ENCODE results near the gene SLC39A5. TPM values are rescaled to one million over a fixed set of nuclear protein-coding genes. Genes with fewer than 3 reads are reported as not detected.

SLC39A5 gene
- total and polyA plus RNA-seq, 2 of the 8 experiments (the other 6 are each of a cell fraction or from before 2014, with no cell fraction given) = 0.27 TPM; not detected in 1

DNA sequence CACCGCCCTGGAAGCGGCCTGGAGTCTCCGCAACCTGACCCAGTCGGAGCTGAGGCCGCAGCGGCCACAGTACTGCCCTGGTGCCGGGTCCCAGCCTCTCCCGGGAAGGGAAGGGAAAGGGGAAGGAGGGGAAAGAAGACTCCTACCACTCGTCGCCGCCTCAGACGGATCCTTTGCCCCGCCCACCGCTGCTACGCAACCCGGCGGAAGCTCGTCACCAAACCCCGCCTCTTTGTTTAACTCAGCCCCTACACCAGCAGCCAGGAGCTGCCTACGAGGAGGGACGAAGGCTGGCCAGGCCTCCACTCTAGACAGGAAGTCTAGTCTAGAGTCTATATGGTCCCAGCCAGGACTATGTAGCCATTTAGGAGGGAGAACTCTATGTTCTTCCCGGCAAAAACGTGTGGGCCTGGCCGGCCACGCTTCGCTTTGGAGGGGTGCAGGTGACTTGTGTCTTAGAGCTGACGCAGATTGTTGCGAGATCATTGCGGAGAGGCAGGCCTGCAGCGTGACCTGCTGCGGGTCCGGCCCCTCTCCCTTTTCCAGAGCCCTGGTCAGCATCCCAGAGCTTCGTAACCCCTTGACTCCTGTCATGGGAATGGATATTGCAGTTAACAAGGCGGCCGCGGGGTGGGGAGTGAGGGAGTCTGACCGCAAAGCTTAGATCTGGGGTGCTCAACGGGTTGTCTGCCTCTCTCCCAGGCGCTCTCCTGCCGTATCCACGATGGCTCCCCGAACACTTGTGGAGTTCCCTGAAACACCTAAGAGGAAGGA is 7.9 kb upstream of the SLC39A5 start, which contains the start of gene RNF41 (continued):
- TF ChIP-seq CBX5 (IDR thresholded peaks at IDR 0.05; ENCODE audit: low read depth, low read length) = no peak
- TF ChIP-seq TBP (IDR thresholded peaks at IDR 0.05; ENCODE audit: low read depth, low read length) = peak; percentile 83
- TF ChIP-seq HDAC6 (IDR thresholded peaks at IDR 0.05; ENCODE audit: low read depth, low read length) = no peak
- TF ChIP-seq, protein P1, sequence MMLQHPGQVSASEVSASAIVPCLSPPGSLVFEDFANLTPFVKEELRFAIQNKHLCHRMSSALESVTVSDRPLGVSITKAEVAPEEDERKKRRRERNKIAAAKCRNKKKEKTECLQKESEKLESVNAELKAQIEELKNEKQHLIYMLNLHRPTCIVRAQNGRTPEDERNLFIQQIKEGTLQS (IDR thresholded peaks at IDR 0.05; ENCODE audit: insufficient read depth, low read depth, low read length) = no peak
- TF ChIP-seq KDM5A (IDR thresholded peaks at IDR 0.05; ENCODE audit: low read length) = no peak
- TF ChIP-seq CEBPB (IDR thresholded peaks at IDR 0.05; ENCODE audit: low read depth, low read length) = no peak
- TF ChIP-seq, protein P2, sequence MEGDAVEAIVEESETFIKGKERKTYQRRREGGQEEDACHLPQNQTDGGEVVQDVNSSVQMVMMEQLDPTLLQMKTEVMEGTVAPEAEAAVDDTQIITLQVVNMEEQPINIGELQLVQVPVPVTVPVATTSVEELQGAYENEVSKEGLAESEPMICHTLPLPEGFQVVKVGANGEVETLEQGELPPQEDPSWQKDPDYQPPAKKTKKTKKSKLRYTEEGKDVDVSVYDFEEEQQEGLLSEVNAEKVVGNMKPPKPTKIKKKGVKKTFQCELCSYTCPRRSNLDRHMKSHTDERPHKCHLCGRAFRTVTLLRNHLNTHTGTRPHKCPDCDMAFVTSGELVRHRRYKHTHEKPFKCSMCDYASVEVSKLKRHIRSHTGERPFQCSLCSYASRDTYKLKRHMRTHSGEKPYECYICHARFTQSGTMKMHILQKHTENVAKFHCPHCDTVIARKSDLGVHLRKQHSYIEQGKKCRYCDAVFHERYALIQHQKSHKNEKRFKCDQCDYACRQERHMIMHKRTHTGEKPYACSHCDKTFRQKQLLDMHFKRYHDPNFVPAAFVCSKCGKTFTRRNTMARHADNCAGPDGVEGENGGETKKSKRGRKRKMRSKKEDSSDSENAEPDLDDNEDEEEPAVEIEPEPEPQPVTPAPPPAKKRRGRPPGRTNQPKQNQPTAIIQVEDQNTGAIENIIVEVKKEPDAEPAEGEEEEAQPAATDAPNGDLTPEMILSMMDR (IDR thresholded peaks at IDR 0.05; ENCODE audit: control extremely low read depth in 1 of 3, insufficient read depth in 1 of 3, low read depth in 1 of 3, low read length in 3 of 3) = peak in 2 of 3 experiments; percentile 9 to 24; a peak in 2 of 4 replicates
- TF ChIP-seq JUN (IDR thresholded peaks at IDR 0.05; ENCODE audit: low read depth, low read length) = no peak
- TF ChIP-seq RFX5 (IDR thresholded peaks at IDR 0.05; ENCODE audit: borderline replicate concordance, low read depth, low read length) = no peak
- TF ChIP-seq HDAC2 (IDR thresholded peaks at IDR 0.05; ENCODE audit: borderline replicate concordance in 1 of 2, low read depth in 2 of 2, low read length in 2 of 2) = 0 out of 4 replicates have a peak, but pooled peaks of 1 of the 2 experiments have one; percentile 48
- TF ChIP-seq CBX8 (IDR thresholded peaks at IDR 0.05; ENCODE audit: borderline replicate concordance, low read depth, low read length) = no peak
- 0 out of 2 replicates have a peak, but pooled peaks have one; percentile 69 for TF ChIP-seq RBBP5 (IDR thresholded peaks at IDR 0.05; ENCODE audit: borderline replicate concordance, low read depth, low read length)
- TF ChIP-seq ATF2 (IDR thresholded peaks at IDR 0.05; ENCODE audit: low read length) = no peak
- TF ChIP-seq SP1 (IDR thresholded peaks at IDR 0.05; ENCODE audit: low read depth, low read length) = peak; percentile 64; the same call in 1 of the 2 replicates
- no peak for TF ChIP-seq BRCA1 (IDR thresholded peaks at IDR 0.05; ENCODE audit: low read depth, low read length)
- peak; percentile 70 for TF ChIP-seq SAP30 (IDR thresholded peaks at IDR 0.05; ENCODE audit: insufficient read depth, insufficient replicate concordance, low read length)
- TF ChIP-seq TCF12 (IDR thresholded peaks at IDR 0.05; ENCODE audit: low read depth, low read length) = no peak
- TF ChIP-seq YY1 (IDR thresholded peaks at IDR 0.05; ENCODE audit: low read depth, low read length) = no peak
- peak; percentile 54; the same call in 1 of the 2 replicates for TF ChIP-seq SP2 (IDR thresholded peaks at IDR 0.05; ENCODE audit: low read length)
